Thoracic aorta (tissue), 2 donors: Measurements from ENCODE around the gene LAMA5. TPM values are rescaled to one million over a fixed set of nuclear protein-coding genes. Genes with fewer than 3 reads are reported as not detected.

Experiments
- ATAC-seq: fragments of 150-250 bp; one replicate; pipeline ENCODE4 v1.8.0; 2017; ENCODE audit warnings: low read depth; ENCODE audit not compliant: insufficient number of reproducible peaks, low FRiP score
- DNase-seq: peaks from one replicate; pipeline ENCODE4 v3.0.0-alpha.2; 2020; ENCODE audit warnings: low spot score
- H3K27ac ChIP-seq, 2 donors: fragments of 200-600 bp; sonication (generic); 1 replicate in 1 of 2; 2 replicates in 1 of 2; pipeline ENCODE4 v1.5.1; 2016; ENCODE audit warnings: mild to moderate bottlenecking in 2 of 2, moderate library complexity in 2 of 2
- H3K27me3 ChIP-seq: fragments of 200-600 bp; sonication (generic); replicated peaks from 2 replicates; pipeline ENCODE4 v1.6.0; 2016; ENCODE audit warnings: mild to moderate bottlenecking; ENCODE audit not compliant: insufficient read depth
- H3K36me3 ChIP-seq: fragments of 200-600 bp; sonication (generic); one replicate; pipeline ENCODE4 v1.5.1; 2016
- H3K4me1 ChIP-seq, 2 donors: fragments of 200-600 bp; sonication (generic); 1 replicate in 1 of 2; 2 replicates in 1 of 2; pipeline versions ENCODE4 v1.5.1 to v1.6.0; 2016; ENCODE audit warnings: low read depth in 2 of 2, mild to moderate bottlenecking in 1 of 2; ENCODE audit not compliant: control insufficient read depth in 1 of 2
- H3K4me3 ChIP-seq: fragments of 200-600 bp; sonication (generic); 2 replicates; pipeline ENCODE4 v1.5.1; 2016; ENCODE audit warnings: mild to moderate bottlenecking
- H3K9me3 ChIP-seq: fragments of 200-600 bp; sonication (generic); 2 replicates; pipeline ENCODE4 v1.5.1; 2016
- total RNA-seq, 2 donors: library from RNA; depleted of rRNA; stranded (reverse); fragments of >200 nt; gene quantifications; one replicate each; pipeline versions ENCODE4 v1.1.0 to v1.2.3, GENCODE V29; 2016
- TF ChIP-seq, protein P1 (sequence below): fragments of 200-600 bp; sonication (generic); IDR thresholded peaks from one replicate; pipeline ENCODE4 v1.5.1; 2019; ENCODE audit warnings: antibody characterized with exemption

Gene LAMA5
- total RNA-seq, 2 donors from 2014 or later: 289 to 333 TPM

GRCh38 chr20:62393830-62394229 is 26.7 kb upstream of the LAMA5 start:
- Histone ChIP-seq H3K36me3 (peaks cover 13% of the 10 kb centered on the region), H3K4me1 (no peaks in the 10 kb centered on the region), H3K4me3 (no peak overlapping the region), H3K27me3 (no peaks in the 10 kb centered on the region), H3K9me3 (no peaks in the 10 kb centered on the region), H3K27ac (no peak overlapping the region)
- no peak for ATAC-seq
- TF ChIP-seq, protein P1, sequence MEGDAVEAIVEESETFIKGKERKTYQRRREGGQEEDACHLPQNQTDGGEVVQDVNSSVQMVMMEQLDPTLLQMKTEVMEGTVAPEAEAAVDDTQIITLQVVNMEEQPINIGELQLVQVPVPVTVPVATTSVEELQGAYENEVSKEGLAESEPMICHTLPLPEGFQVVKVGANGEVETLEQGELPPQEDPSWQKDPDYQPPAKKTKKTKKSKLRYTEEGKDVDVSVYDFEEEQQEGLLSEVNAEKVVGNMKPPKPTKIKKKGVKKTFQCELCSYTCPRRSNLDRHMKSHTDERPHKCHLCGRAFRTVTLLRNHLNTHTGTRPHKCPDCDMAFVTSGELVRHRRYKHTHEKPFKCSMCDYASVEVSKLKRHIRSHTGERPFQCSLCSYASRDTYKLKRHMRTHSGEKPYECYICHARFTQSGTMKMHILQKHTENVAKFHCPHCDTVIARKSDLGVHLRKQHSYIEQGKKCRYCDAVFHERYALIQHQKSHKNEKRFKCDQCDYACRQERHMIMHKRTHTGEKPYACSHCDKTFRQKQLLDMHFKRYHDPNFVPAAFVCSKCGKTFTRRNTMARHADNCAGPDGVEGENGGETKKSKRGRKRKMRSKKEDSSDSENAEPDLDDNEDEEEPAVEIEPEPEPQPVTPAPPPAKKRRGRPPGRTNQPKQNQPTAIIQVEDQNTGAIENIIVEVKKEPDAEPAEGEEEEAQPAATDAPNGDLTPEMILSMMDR: no peak
- no peak for DNase-seq

GRCh38 chr20:62393335-62393665 is 26.2 kb upstream of the LAMA5 start:
- Histone ChIP-seq H3K27me3 (no peaks in the 10 kb centered on the region), H3K27ac (no peak overlapping the region), H3K9me3 (no peaks in the 10 kb centered on the region), H3K4me3 (no peak overlapping the region), H3K36me3 (peaks cover 17% of the 10 kb centered on the region), H3K4me1 (peaks cover 0 to 1% of the 10 kb centered on the region in 2 donors)
- ATAC-seq (no peak), DNase-seq (no peak)
- TF ChIP-seq, protein P1: no peak

DNA sequence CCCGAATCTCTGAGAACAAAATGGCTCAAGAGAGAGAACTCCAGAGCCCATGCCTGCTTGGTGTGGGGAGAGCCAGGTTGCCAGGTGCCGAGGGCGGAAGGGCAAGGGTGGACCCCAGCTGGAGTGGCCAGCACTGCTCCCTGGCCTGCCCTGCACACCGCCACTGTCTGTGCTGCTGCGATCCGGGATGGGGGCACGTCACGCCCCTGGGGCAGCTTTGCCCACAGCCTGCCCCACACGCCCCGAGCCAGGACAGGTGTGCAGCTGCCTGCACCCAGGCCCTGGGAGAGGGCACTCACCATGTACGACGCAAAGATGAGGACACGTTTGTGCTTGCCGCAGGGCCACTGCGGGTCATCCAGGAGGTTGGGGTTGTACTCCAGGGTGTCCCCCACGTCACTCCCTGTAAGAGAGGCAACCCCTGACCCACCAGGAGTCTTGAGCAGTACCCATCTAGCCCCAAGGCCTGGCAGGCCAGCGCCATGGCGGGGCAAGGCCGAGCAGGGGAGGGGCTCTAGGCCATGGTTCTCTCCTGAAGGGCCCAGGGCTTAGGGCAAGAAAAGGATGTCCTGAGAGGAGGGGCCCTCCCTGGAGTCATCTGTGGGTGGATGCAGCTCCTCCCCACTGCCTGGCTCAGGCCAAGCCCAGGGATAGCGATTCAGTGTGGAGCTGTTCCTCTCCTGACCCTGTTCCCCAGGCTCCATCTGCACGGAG is 25.7 kb upstream of the LAMA5 start:
- DNase-seq (no peak), ATAC-seq (no peak)
- Histone ChIP-seq H3K9me3 (no peaks in the 10 kb centered on the region), H3K27me3 (no peaks in the 10 kb centered on the region), H3K4me1 (peaks cover 3 to 7% of the 10 kb centered on the region in 2 donors), H3K4me3 (no peak overlapping the region), H3K36me3 (peaks cover 17% of the 10 kb centered on the region), H3K27ac (no peak overlapping the region)
- TF ChIP-seq, protein P1: no peak

GRCh38 chr20:62392077-62392418 is 24.9 kb upstream of the LAMA5 start:
- H3K4me1 ChIP-seq: peaks cover 7 to 12% of the 10 kb centered on the region in 2 donors
- H3K4me3 ChIP-seq: no peak overlapping the region
- DNase-seq (no peak), ATAC-seq (no peak)
- H3K36me3 ChIP-seq: peaks cover 17% of the 10 kb centered on the region
- no peaks in the 10 kb centered on the region for H3K9me3 ChIP-seq
- TF ChIP-seq, protein P1: no peak
- no peak overlapping the region for H3K27ac ChIP-seq
- no peaks in the 10 kb centered on the region for H3K27me3 ChIP-seq

GRCh38 chr20:62391165-62392076 is 24.3 kb upstream of the LAMA5 start:
- Histone ChIP-seq H3K27me3 (no peaks in the 10 kb centered on the region), H3K4me3 (no peak overlapping the region), H3K4me1 (peaks cover 7 to 12% of the 10 kb centered on the region in 2 donors), H3K27ac (no peak overlapping the region), H3K9me3 (no peaks in the 10 kb centered on the region), H3K36me3 (peaks cover 17% of the 10 kb centered on the region)
- ATAC-seq: no peak
- no peak for DNase-seq
- TF ChIP-seq, protein P1: no peak
